Non-pigmented ciliary epithelial cell (primary cell): ENCODE data around the gene EDRF1.

Experiments
- DNase-seq: peaks from one replicate; pipeline ENCODE4 v3.0.0-alpha.2; 2010; ENCODE audit warnings: low read depth

EDRF1 gene

GRCh38 chr10:125766511-125766910, 47.0 kb downstream of the EDRF1 start:
- DNase-seq: no peak

- peak; percentile 4 for DNase-seq
Observed at GRCh38 chr10:125768219-125768855, 48.8 kb downstream of the EDRF1 start.

DNA sequence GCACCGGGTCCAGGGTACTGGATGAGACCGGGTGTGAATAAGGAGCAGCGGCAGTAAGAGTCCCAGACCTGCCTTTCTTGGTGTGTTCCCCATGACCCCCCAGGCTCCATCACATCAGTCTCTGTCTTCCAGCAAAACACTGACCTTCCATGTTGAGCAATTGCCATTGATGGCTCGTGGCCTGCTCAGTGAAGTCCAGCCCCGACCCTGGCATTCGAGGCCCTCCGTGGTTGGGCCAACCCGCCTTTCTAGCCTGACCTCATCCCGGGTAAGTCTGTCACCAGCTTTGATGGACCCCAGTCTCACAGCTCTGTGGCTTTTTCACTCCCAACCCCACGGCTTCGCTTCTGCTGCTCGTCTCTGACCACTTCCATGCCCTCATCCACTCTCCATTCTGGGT, 49.7 kb downstream of the EDRF1 start:
- DNase-seq: no peak

GRCh38 chr10:125770844-125771243, 51.3 kb downstream of the EDRF1 start:
- no peak for DNase-seq

DNA sequence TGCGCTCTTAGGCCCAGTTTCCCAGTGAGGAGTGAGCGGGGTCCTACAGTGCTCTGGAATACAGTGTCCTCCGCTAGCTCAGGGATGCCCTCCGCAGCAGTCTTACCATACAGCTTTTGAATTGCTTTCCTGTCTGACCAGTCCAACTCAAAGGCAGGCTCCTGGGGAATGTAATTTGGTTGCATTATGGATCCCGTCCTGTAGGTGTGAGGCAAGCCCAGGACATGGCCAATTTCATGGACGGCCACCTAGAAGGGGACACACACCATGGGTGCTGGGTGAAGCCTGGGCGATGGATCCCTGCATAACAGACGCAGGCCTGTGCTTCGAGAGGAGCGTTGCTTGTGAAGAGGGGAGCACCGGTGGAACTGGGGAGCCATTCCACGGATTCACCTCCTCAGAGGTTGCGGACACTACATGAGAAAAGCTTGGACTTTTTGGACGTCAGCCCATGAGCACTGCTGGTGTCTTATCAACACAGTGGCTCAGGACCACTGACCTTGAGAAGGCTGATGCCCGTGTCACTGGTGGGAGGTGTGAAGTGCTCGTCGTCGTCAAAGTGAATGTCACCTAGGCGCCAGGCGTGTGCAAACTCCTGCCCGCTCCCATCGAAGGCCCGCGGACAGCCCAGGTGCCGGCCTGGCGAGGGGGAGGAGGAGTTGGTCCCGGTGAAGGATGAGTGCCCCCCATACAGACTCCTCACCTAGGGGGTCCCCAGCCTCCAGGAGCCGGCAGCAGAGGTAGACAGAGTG, 52.8 kb downstream of the EDRF1 start:
- DNase-seq: no peak

DNA sequence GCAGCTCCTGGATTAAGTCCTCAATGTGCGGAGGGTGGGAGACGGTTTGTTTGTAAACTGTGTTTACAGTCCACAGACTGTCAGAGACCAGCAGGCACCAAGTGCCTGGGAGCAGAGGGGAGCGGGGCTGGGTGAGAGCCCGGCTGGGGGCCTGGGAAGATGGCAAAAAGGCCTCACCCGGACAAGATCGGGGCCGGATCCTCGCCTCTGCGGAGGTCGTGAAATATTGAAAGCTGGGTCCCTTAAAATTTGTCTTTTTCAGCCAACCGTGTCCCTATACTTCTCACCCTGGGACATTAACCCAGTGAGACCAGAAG, 53.3 kb downstream of the EDRF1 start:
- DNase-seq: no peak

DNA sequence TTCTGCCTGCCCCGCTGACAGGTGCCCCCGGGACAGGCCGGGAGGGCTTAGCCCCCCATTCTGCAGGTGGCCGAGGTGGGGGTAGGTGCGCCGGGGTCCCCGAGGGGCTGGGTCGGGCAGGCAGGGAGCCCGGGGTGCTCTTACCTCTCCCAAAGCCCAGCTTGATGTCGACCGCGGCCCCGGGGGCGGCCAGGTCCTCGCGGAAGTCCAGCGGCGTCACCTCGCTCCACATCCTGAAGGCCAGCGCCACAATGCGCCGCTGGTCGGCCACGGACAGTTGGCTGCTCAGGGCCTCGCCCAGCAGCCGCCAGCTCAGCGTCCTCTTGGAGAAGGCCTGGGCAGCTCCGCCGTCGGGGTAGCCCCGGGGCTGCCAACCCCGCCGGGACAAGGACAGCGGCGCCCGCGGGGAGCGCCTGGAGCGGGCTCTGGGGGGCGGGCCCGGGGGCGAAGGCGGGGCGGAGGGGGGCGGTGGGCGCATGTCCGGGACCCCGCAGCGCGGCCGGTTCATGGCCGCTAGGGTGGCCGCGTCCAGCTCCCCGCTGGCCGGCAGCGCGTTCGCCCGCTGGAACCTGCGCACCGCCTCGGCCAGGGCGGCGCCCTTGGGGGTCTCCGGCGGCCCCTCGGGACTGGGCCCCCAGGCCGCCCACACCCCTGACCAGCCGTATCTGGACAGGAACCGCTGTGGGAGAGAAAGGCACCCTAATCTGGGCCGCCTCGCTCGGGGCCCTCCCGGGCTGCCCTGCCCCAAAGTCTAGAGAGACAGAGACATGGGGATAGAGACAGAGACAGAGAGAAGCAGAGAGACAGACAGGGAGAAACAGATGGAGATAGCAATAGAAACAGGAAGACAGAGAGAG, 54.4 kb downstream of the EDRF1 start:
- no peak for DNase-seq

DNA sequence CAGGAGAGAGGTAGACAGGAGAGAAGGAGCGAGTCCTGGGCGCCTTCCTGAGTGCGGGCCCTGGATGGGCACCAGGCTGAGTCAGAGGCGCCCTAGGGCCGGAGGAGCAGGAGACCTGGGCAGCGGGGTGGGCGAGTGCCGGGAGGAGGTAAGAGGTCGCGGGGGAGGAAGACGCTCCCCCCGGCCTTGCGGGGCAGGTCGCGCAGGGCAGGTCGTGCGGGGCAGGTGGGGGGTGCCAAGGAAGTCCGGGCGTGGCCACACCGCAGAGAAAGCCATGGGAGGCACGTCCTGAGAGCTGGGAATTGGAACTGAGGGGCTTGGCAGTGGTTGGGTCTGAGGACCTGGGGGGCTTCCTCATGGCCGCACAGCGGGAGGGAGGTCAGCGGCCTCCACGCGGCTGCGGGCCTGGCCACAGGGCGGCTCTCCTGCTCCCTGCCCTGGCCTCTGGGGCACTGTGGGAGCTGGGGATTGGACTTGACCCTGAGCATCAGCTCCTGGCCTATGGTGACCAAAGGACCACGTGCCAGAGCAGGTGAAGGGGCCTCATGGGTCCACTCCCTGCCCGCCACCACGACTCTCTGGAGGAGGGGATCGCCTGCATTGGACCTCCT, 55.2 kb downstream of the EDRF1 start:
- no peak for DNase-seq

DNA sequence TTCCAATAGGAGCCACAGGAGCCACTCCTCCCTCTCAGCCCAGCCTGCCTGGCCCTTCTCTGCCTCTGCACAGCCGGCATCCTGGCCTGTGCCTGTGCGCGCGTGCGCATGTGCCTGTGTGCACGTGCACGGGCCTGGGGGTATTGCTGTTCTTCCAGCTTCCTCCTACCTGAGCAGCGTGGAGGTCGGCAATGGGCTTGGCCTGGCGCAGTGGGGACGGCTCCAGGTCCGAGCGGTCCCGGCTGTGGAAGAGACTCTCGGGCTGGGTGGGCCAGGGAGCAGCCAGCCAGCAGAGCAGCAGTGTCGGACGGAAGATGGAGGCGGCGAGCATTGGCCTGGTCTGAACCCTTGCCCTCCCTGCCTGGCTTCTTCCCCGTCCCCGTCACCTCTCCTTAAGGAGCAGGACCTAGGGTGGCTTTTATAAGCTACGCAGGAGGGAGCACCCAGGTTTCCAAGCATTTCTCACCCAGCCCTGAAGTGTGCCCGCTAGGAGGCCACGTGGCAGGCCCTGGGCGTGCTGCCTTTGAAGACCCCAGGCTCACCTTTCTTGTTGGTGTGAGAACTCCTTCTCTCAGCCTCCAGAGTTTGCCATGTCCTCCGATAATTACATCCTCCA, 56.1 kb downstream of the EDRF1 start, which contains the start of gene MMP21:
Gene MMP21 (minus strand): TSS at position 331 of the 616 bp plus-strand sequence. CDS start 0 bp downstream, at position 331.
- DNase-seq: no peak

- no peak for DNase-seq
Observed at GRCh38 chr10:125777806-125778205, 58.3 kb downstream of the EDRF1 start.

DNA sequence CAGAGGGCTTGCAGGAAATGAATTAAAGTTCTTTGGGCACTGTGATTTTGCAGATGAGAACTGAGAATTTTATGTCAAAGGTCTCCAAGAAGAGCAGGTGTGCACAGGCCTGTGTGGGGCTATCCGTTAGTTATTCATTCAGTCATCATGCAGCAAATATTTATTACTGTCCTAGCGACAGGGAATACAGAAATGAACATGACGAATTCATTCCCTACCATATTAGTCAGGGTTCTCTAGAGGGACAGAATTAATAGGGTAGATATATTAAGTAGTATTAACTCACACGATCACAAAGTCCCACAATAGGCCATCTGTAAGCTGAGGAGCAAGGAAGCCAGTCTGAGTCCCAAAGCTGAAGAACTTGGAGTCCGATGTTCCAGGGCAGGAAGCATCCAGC, 59.0 kb downstream of the EDRF1 start:
- DNase-seq: no peak

GRCh38 chr10:125779403-125780327, 60.2 kb downstream of the EDRF1 start:
- DNase-seq: no peak

DNA sequence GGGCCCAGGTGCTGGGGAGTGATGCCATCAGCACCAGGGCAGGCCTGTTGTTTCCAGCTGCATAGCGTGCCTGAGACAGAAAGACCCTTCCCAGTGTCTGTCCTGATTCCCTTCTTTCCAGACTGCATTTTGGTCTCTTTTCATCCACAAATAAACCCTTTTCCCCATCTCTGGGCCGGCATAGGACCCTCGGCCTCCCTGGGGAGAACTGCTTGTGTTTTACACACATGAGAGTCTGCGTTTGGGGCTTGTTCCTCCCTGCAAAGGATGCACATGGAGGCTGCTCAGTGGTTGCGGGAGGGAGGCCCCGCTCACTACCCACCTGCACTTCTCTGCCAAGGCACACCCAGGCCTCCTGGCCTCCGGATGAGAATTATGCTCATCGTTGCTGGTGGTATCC, 61.9 kb downstream of the EDRF1 start:
- DNase-seq: no peak

- DNase-seq: no peak
Observed at GRCh38 chr10:125782054-125782453, 62.5 kb downstream of the EDRF1 start.

GRCh38 chr10:125782616-125783015, 63.1 kb downstream of the EDRF1 start:
- DNase-seq: no peak

DNA sequence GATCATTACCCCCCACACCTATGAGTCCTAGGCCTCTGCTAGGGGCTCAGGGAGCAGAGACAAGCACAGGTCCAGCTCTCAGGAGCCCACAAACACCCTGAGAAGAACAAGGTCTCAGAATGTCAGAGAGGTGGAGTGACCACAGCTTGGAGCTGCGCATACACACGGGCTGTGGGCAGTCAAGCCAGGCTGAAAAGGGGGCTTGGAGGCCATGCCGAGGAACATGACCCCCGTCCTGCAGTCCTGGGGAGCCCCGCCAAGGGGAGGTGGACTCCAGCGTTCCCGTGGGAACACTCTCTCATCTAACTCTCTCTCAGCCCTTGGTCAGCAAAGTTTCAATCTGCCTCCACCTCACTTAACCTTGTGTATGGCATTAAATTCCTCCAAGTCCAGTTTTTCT, 63.9 kb downstream of the EDRF1 start:
- no peak for DNase-seq

- DNase-seq: no peak
Observed at GRCh38 chr10:125783957-125784356, 64.4 kb downstream of the EDRF1 start.

DNA sequence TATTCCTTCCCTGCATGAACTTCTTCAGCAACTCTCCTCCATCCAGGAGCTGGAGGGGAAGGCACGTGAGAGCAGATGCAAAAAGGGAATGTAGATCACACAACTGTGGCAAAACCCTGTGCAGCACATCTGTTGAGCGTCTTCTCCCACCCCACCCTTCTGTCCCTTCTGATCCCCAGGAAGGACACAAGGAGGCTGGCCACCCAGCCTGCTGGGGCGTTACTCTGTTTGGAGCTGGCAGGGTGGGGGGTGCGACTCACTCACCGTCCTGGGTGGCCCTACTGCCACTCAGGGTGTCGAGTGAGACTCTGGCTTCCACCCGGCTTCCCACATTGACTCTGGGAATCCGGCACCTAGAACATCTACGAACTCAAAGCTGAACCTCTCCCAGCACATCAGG, 66.3 kb downstream of the EDRF1 start:
- no peak for DNase-seq

DNA sequence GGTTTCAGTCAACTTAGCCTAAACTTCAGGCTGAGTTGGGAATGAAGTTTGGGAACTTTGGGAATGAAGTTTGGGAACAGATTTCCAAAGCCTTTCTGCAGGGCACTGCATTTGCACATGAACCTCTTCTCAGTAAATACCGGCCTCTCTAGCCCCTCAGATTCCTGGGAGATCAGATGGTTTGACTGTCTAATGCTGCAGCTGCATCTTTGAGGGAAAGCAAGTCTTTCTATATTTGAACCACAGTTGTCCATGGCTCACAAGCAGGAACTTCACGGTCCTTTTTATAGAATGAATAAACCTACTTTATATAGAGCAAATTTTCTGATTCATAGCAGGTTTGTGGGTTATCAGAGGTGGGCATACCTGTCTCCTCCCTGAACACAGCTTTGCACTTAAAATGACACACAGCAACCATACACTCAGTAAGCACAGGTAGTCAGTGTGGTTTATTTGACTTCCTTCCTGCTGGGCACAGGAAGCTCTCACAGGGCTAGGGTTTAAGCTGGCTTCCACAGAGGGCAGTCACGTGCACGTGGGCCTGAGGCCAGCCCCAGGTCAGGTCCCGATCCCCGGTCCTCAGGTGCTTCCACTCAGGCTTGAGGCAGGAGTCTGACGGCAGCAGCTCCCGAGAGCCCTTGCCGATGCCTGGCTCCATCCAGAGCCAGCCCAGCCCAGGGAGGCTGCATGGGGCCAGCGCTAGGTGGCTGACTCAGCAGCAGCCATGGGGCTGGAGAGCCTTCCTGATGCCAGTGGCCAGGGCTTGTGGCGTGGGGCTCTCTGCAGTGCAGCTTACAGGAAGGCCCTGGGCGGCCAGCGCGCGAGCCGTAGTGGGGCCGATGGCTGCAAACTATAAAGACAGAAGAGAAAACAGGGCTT, 68.9 kb downstream of the EDRF1 start:
- no peak for DNase-seq
